NCI-H1417 treated with DMSO at 0.1 percent for 48 hours (cell line): ENCODE measurements around the gene PLIN4.
"Not testable (repeated sequence)": the region's sequence is repeated elsewhere in the genome, so short reads cannot be mapped to it uniquely, and the experiment has no call there.

Experiments
- DNase-seq: peaks from one replicate; lab custom pipeline; 2025; lab: John Stamatoyannopoulos, UW

PLIN4 gene, protein sequence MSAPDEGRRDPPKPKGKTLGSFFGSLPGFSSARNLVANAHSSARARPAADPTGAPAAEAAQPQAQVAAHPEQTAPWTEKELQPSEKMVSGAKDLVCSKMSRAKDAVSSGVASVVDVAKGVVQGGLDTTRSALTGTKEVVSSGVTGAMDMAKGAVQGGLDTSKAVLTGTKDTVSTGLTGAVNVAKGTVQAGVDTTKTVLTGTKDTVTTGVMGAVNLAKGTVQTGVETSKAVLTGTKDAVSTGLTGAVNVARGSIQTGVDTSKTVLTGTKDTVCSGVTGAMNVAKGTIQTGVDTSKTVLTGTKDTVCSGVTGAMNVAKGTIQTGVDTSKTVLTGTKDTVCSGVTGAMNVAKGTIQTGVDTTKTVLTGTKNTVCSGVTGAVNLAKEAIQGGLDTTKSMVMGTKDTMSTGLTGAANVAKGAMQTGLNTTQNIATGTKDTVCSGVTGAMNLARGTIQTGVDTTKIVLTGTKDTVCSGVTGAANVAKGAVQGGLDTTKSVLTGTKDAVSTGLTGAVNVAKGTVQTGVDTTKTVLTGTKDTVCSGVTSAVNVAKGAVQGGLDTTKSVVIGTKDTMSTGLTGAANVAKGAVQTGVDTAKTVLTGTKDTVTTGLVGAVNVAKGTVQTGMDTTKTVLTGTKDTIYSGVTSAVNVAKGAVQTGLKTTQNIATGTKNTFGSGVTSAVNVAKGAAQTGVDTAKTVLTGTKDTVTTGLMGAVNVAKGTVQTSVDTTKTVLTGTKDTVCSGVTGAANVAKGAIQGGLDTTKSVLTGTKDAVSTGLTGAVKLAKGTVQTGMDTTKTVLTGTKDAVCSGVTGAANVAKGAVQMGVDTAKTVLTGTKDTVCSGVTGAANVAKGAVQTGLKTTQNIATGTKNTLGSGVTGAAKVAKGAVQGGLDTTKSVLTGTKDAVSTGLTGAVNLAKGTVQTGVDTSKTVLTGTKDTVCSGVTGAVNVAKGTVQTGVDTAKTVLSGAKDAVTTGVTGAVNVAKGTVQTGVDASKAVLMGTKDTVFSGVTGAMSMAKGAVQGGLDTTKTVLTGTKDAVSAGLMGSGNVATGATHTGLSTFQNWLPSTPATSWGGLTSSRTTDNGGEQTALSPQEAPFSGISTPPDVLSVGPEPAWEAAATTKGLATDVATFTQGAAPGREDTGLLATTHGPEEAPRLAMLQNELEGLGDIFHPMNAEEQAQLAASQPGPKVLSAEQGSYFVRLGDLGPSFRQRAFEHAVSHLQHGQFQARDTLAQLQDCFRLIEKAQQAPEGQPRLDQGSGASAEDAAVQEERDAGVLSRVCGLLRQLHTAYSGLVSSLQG (N-terminal part only)

DNA sequence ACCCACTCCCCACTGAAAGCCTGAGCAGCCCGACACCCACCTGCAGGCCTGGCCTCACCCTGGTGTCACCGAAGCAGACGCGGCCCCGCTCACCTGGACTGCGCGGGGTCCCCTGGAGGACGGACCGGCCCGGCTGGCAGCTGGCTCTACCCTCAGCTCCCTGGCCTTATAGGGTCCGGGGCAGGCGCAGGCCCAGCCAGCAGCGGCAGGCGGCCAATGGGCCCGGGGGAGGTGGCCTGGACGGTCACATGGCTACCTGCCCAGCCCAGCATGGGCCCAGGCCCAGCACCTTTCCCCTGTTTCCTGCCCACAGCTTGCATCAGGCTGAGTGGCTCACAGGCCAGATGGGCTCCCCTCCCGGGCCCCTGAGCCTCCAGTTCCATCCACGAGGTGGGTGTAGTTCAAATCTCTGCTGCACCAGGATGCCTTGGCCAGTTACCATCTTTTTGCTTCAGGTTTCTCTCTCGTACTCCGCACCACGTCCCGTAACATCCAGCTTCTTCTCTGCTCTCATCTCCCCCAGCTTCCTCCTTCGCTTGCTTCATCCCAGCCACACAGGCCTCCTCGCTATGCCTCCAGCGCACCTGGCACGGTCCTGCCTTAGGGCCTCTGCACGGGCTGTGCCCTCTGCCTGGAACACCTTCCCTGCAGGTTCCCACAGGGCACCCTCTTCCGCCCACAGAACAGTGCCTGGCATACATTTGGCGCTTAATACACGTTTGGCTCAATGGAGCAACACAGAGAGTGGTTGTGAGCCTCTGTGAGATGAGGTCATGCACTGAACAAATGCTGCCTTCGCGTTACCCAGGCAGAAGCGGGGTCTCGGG is at the start of gene PLIN4:
TSS of gene PLIN4 (minus strand) at position 142 of the 827 bp plus-strand sequence. CDS start 214 bp downstream, outside the sequence.
- no peak for DNase-seq

DNA sequence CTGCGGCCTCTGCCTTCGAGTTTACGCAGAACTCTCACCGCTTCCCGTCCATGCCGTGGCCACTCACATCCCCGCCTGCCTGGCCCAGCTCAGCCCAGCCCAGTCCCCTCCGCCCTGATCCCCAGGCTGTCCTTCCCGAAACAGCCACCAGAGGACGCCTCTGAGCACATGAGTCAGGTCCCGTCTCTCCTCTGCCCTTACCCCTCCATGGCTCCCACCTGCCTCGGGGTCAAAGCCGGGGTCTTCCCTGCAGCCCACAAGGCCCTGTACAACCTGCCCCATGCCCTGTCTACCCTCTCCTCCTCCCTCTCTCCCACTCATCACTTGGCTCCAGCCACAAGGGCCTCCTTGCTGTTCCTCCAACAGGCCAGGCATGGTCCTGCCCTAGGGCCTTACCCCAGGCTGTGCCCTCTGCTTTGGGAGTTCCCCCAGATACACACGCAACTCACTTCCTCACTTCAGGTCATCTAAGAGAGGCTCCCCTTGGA is 49.3 kb upstream of the PLIN4 start:
- no peak for DNase-seq

DNA sequence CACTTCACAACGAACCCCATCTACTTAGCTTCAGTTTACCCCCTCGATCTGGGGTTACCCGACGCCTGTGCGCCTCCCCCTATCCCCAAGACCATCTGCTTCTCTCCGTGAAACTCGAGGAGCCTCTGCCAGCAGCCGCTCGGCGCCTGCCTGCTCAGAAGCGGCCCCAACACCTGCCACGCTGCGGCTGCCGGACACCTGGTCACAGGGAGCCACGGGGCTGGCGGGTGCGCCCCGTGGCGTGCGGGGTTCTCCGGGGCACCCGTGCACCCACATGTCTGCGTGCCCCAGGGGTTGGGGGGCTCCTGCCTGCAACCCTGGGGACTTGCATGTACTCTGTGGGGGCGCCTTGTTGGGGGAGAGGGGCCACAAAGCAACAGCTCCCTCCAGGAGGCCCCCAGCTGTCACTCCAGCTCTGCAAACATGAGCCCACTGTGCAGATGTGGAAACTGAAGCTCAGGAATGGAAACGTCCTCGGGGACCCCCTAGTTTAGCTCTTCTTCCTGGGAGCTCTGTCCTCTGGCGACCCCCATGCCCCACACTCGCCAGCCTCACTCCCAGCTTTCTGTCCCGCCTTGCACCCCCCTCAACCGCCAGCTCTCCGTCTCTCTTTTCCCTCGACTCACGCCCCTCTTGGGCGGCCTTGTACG is 48.2 kb upstream of the PLIN4 start:
- DNase-seq, result no peak

DNA sequence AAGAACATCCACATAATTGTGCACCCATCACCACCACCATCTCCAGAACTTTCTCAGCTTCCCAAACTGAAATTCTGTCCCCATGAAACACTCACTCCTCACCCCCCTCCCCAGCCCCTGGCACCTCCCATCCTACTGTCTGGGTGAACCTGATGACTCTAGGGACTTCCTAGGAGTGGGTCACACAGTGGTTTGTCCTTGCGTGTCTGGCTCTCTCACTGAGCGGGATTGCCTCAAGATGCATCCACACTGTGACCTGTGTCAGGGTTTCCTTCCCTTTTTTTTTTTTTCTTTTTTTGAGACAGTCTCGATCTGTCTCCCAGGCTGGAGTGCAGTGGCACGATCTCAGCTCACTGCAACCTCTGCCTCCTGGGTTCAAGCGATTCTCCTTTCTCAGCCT is 45.3 kb upstream of the PLIN4 start:
- DNase-seq, result not testable (repeated sequence)

DNA sequence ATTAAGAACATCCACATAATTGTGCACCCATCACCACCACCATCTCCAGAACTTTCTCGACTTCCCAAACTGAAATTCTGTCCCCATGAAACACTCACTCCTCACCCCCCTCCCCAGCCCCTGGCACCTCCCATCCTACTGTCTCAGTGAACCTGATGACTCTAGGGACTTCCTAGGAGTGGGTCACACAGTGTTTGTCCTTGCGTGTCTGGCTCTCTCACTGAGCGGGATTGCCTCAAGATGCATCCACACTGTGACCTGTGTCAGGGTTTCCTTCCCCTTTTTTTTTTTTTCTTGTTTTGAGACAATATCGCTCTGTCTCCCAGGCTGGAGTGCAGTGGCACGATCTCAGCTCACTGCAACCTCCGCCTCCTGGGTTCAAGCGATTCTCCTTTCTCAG is 43.8 kb upstream of the PLIN4 start:
- DNase-seq, result not testable (repeated sequence)

DNA sequence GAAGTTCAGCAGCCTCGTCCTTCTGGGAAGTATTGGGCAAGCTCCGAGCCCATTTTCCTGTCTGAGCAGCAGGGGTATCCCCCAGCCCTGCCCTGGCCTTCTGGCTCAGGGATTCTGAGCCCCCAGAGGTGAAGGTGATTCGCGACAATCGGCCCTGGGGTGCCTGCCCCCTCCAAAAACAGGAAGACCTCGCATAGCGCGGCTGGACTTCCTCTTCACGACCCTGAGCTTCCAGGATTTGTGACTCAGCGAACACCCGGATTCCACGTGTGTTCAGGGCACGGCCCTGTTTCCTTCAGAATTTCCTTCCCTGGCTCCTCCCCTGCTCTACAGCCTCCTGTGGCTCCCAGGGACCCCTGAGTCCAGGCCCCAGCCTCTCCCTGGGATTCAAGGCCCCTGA is 41.3 kb upstream of the PLIN4 start, which contains the start of gene SEMA6B:
TSS of gene SEMA6B (minus strand) at position 116 of the 400 bp plus-strand sequence. CDS start 1,227 bp downstream, outside the sequence.
- DNase-seq, result no peak

DNA sequence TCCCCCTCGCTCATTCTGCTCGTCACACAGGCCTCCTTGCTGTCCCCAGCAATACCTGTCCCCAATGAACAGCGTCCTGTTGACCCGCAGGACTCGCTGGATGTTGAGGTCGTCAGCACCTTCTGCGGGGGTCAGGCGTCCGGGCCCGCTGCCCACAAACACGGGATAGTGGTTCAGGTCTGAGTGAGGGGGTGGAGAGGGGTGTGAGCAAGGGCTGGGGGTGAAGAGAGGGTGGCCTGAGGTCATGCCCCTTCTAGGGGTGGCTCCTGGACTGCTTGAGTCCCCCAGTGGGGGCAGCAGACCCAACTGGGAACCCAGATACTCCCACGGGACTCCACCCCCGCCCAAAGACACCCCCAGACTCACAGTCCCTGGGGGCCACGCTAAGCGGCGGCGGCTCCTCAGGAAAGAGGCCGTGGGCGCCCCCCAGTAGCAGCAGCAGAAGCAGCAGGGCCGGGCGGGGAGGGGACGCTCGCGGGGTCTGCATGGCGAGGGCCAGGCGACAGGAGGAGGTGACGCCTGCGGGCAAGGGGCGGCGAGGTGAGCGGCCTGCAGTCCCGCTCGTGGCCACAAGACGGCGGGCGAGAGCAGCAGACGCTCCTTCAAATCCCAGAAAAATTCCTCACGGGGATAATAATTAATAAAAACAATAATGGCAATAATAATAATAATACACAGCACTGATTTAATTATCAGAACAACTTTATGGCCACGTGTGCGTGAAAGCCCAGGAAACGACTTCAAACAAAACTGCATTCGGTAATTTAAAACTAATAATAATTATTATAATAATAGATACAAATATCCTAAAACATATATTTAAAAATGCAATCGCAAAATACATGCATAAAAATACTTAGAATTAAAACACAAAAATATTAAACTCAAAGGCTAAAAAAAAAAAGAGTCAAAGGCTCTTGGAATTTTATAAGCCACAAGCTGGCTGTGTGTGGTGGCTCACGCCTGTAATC is 40.0 kb upstream of the PLIN4 start:
- DNase-seq, result no peak

DNA sequence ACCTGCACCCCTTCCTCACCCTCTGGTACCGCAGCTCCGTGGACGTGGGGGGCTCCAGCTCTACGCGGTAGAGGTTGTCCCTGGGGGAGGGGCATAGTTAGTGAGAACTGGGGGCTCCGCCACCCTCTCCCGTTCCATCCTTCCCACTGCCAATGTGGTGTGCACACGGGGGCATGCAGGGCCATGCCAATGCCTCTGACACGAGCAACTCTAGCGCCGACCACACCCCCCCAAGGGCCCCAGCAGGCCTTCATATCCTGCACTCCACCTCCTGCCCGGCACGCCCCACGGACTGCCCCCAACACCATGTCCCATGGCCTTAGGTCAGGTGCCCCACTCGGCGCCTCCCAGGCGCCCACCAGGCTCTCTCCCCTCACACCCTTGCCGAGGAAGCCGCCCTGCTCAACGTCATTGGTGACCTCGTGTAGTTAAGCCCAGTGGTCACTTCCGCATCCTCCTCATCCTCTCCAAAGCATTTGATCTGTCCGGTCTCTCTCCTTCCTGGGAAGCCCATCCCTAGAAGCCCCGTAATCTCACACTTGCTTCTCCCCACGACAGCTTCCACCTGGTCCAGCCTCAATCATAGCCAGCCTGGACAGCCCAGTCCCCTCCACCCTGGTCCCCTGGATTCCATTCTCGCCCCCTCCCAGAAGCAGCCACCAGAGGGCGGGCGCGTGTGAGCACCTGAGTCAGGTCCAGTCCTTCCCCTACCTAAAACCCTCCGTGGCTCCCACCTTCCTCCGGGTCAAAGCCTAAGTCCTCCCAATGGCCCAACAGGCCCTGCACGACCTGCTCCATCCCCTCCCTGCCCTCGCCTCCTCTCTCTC is 39.1 kb upstream of the PLIN4 start:
- no peak for DNase-seq

DNA sequence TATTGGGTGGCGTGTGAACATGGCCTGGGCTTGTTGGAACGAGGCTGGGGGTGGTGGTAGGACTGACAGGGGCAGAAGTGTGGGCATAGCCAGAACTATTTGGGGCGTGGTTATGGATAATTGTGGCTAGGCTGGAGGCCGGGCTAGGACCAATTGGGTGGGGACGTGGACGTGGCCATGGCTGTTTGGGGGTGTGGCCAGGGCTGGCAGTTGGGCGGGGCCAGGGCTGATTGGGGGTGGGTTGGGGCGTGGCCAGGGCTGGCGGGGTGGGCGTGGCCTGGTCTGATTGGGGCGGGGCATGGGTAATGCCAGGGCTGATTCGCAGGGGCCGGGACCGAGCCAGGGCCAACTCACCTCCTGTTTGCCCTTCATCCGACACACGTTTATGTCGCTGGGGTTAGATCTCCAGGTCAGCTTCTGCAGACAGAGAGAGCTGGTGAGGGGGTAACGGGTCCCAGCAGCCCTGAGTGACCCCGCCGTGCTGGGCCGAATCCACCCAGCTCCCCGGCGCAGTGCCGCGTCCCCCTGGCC is 38.4 kb upstream of the PLIN4 start:
- no peak for DNase-seq

DNA sequence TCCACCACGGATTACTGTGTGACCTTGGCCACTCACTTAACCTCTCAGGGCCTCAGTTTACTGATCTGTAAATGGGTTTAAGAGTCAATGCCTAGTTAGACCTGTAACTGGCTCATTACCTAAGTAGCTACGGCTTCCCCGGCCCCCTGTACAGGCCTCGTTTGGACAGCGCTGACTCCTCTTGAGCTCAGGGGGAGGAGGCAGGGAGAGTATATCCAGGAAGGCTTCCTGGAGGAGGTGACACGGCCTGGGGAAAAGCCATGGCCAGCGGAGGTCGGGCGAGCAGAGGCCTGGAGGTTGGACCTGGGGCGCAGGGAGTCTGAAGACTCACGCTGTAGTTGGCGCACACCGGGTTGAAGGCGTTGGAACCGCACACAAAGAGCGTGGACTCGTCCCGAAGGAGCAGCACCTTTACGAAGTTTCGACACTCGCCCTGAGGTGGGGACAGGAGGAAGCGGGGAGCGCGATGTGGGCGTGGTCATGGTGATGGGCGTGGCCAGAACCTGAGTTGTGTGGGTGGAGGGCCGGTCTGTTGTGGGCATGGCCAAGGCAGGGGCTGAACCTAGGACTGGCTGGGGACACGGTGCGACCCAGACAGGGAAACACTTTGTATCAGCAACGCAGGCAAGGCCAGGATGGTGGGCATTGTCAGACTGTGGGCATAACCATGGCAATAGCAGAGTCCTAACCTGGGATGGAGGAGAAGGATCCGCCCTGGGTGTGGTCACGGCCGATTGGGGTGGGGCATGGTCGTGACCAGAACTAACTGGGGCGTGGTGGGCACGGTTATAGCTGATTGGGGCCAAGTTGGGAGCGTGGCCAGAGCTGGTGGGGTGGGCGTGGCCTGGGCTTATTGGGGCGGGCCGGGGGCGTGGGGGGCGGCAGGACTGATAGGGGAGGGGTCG is 37.6 kb upstream of the PLIN4 start:
- no peak for DNase-seq

DNA sequence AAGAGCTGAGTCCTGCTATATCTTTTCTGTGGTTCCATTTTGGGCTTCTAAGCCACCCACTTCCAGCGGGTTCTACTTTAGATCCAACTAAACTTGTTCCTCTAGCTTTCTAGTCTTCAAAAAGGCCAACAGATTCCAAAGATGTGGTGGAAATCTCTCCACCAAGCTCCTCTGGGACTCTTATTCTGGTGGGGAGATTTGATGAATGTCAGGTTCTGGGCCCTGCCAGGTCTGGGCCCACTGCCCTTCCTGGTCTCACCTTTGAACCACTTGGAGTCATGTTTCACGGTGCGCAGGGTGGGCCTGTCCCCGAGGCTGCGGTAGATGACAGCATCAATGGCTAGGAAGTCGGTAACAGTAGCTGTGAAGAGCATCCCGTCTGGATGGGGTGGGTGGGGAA is 36.4 kb upstream of the PLIN4 start:
- no peak for DNase-seq

DNA sequence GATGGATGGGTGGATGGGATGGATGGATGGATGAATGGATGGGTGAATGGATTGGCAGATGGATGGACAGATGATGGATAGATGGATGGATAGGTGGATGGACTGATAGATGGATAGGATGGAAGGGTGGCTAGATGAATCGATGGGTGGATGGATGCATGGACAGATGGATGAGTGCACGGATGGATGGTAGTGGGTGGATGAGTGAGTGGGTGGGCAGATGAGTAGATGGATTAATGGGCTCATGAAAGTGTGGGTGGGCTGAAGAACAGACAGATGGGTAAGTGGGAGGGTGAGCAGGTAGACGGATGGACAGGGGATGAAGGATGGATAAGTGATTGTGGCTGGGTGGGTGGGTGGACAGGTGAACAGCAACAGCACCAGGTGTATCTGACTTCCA is 35.5 kb upstream of the PLIN4 start:
- no peak for DNase-seq

DNA sequence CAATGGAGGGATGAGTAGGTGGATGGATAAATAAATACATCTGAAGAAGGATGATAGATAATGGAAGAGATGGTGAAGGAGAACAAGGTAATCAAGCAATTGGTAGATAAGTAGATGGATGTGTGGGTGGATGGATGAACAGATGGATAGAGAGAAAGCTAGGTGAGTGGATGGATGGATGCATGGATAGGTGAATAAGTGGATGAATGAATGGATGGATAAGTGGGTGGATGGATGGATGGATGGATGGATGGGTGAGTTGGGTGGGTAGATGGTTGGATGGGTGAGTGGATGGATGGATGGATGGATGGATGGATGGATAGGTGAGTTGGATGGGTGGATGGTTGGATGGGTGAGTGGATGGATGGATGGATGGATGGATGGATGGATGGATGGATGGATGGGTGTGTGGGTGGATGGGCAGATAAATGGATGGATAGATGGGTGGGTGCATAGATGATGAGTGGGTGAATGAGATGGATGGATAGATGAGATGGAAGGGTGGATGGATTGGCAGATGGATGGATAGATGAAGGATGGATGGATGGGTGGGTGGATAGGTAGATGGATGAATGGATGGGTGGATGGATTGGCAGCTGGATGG is 34.9 kb upstream of the PLIN4 start:
- no peak for DNase-seq

DNA sequence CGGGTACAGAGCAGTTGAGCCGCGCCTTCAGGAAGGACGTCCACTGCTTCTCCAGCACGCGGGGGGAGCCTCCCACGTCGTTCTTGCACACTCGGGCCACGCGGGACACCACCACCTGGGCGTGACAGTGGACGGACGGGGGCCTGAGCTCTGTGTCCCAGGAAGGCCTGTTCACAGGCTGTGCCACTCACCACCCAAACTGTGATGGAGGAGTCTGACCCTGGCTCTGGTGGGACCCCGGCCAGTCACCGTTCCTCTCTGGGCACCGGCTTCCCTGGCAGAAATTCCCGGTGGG is 34.2 kb upstream of the PLIN4 start:
- no peak for DNase-seq

DNA sequence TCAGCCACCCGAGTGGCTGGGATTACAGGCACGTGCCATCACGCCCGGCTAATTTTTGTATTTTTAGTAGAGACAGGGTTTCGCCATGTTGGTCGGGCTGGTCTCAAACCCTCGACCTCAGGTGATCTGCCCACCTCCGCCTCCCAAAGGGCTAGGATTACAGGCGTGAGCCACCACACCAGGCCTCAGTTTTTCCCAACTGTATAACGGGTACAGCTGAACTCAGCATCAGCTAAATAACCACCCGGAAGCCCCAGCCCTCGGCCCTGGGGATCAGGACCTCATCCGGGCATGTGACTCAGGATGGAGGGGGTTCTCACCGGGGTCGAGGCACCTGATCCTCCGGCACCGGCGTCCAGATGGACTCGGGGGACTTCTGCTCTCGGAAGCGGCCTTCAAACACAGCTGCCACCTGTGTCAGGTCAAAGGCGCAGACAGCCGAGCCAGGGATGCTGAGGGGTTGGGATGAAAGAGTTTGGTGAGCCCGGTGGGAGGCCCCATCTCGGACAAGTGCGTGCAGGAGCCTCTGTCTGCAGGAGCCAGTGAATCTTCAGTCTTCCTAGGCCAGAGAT is 32.3 kb upstream of the PLIN4 start:
- no peak for DNase-seq

DNA sequence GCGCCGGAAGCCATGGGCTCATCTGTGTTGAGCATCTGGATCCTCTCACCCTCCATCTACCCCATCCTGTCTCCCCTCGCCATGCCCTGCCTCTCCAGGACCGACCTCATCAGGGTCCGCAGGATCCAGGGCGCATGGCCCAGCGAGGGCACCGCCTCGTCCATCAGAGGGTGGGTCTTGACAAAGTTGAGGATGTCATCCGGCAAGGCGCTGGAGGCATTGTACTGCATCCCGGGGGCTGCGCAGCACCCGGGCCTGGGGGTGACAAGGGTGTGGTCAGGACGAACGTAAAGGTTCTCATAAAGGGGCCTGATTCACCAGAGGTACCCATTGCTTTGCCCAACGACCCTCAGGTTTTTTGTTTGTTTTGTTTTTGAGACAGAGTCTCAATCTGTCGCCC is 31.7 kb upstream of the PLIN4 start:
- DNase-seq, result no peak

DNA sequence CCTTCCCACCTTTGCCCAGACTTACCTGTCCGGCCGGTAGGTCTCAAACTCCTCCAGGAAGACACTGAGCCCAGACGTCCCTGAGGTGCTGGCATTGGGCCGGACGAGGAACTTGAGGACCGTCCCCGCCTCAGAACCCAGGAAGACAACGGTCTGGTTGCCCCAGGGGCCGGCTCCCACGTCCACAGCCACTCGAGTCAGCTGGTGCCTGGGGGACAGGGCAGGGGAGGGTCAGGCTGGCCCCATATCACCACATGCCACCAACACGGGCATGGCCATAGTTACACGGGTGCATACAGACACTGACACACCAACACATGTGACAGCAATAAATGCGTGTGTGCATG is 29.9 kb upstream of the PLIN4 start:
- no peak for DNase-seq
